ENCODE results near the gene CEP131. TPM values are rescaled to one million over a fixed set of nuclear protein-coding genes. Genes with fewer than 3 reads are reported as not detected.

Gene CEP131
- polyA plus RNA-seq, 2 of the 4 experiments (the other 2 are of a cell fraction), result 3.3 to 11.5 TPM

- DNase-seq (ENCODE audit: low read depth in 1 of 2, low spot score in 1 of 2), result no peak
- ChIA-PET CTCF (interaction anchor here (1.3 to 13.0 kb wide), 3 partner anchors 94 to 213 kb away, joined by 3 to 153 read pairs (median 4); no protein-coding TSS in a partner anchor), POLR2A (no interaction called here)
- no peak overlapping the region; the same call in 2 of the 3 replicates for H3K4me2 ChIP-seq
- no peak for FAIRE-seq
- no peak for ATAC-seq
- TF ChIP-seq RNF2 (IDR thresholded peaks at IDR 0.05; ENCODE audit: borderline replicate concordance, low read depth), result no peak
- TF ChIP-seq, protein P1, sequence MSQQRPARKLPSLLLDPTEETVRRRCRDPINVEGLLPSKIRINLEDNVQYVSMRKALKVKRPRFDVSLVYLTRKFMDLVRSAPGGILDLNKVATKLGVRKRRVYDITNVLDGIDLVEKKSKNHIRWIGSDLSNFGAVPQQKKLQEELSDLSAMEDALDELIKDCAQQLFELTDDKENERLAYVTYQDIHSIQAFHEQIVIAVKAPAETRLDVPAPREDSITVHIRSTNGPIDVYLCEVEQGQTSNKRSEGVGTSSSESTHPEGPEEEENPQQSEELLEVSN (IDR thresholded peaks at IDR 0.05; ENCODE audit: borderline replicate concordance, low read depth), result no peak
- TF ChIP-seq, protein P2, sequence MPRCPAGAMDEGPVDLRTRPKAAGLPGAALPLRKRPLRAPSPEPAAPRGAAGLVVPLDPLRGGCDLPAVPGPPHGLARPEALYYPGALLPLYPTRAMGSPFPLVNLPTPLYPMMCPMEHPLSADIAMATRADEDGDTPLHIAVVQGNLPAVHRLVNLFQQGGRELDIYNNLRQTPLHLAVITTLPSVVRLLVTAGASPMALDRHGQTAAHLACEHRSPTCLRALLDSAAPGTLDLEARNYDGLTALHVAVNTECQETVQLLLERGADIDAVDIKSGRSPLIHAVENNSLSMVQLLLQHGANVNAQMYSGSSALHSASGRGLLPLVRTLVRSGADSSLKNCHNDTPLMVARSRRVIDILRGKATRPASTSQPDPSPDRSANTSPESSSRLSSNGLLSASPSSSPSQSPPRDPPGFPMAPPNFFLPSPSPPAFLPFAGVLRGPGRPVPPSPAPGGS (IDR thresholded peaks at IDR 0.05), result no peak
- no peak for TF ChIP-seq FOSB (CRISPR knock-in tag; IDR thresholded peaks at IDR 0.05)
- no peak for TF ChIP-seq SMC3 (IDR thresholded peaks at IDR 0.05)
- no peak for TF ChIP-seq ESRRA (IDR thresholded peaks at IDR 0.05; ENCODE audit: borderline replicate concordance, low read length)
- TF ChIP-seq FOXS1 (CRISPR knock-in tag; IDR thresholded peaks at IDR 0.05), result no peak
- H3K4me1 ChIP-seq, result peaks cover 19% of the 10 kb centered on the region
- no peaks in the 10 kb centered on the region for H3K9me3 ChIP-seq
- 84% methylated on average over 21 of the region's 21 CpGs for WGBS (ENCODE audit: missing lambda C conversion rate)
- no peak overlapping the region for H3K4me3 ChIP-seq
- no peak overlapping the region for H3K27ac ChIP-seq
Measured at GRCh38 chr17:81236784-81237183, 14.0 kb upstream of the CEP131 start.

GRCh38 chr17:81235822-81236740, 13.3 kb upstream of the CEP131 start:
- FAIRE-seq (no peak), ATAC-seq (no peak), DNase-seq (ENCODE audit: low read depth in 1 of 2, low spot score in 1 of 2) (no peak)
- Histone ChIP-seq H3K4me3 (no peak overlapping the region), H3K27ac (no peak overlapping the region), H3K9me3 (no peaks in the 10 kb centered on the region), H3K4me1 (peaks cover 17% of the 10 kb centered on the region), H3K4me2 (no peak overlapping the region)
- TF ChIP-seq CTCF (IDR thresholded peaks at IDR 0.05) (no peak), ZSCAN20 (CRISPR knock-in tag; IDR thresholded peaks at IDR 0.05) (no peak), MAZ (IDR thresholded peaks at IDR 0.05; ENCODE audit: borderline replicate concordance, low read depth, low read length) (no peak), CBX2 (IDR thresholded peaks at IDR 0.05; ENCODE audit: borderline replicate concordance, low read depth) (no peak), EHF (CRISPR knock-in tag; IDR thresholded peaks at IDR 0.05) (no peak), MAFK (IDR thresholded peaks at IDR 0.05; ENCODE audit: partially characterized antibody) (no peak), EHMT2 (IDR thresholded peaks at IDR 0.05; ENCODE audit: low read depth) (no peak), TP53 (CRISPR knock-in tag; IDR thresholded peaks at IDR 0.05) (no peak), POLR2A (IDR thresholded peaks at IDR 0.05; ENCODE audit: low read length) (no peak), FOSL2 (IDR thresholded peaks at IDR 0.05) (no peak), FOSL2 (CRISPR knock-in tag; IDR thresholded peaks at IDR 0.05) (no peak), NPAS2 (CRISPR knock-in tag; IDR thresholded peaks at IDR 0.05; ENCODE audit: borderline replicate concordance) (no peak), ZFP36 (IDR thresholded peaks at IDR 0.05; ENCODE audit: borderline replicate concordance, partially characterized antibody) (no peak), BHLHE40 (IDR thresholded peaks at IDR 0.05; ENCODE audit: low read depth, low read length) (no peak), PHF8 (IDR thresholded peaks at IDR 0.05; ENCODE audit: borderline replicate concordance, low read depth) (no peak), HOXB13 (CRISPR knock-in tag; IDR thresholded peaks at IDR 0.05; ENCODE audit: low read depth) (no peak), KDM1A (IDR thresholded peaks at IDR 0.05; ENCODE audit: low read depth) (no peak), NR3C1 (IDR thresholded peaks at IDR 0.05) (no peak)
- 90% methylated on average over 31 of the region's 32 CpGs for WGBS (ENCODE audit: missing lambda C conversion rate)
- ChIA-PET CTCF (interaction anchor here (0.9 to 13.0 kb wide), 5 partner anchors 35 to 212 kb away, joined by 3 to 153 read pairs (median 3); no protein-coding TSS in a partner anchor), POLR2A (no interaction called here)

All from A549 (cell line).